Large intestine (tissue), 3 donors: ENCODE data around the gene KNTC1. TPM values are rescaled to one million over a fixed set of nuclear protein-coding genes. Genes with fewer than 3 reads are reported as not detected.
"Not testable (repeated sequence)": the region's sequence is repeated elsewhere in the genome, so short reads cannot be mapped to it uniquely, and the experiment has no call there.

Experiments
- DNase-seq, 2 donors: peaks; one replicate each; pipeline versions ENCODE4 v3.0.0 to v3.0.0-alpha.2; 2013
- H3K27ac ChIP-seq: one replicate; pipeline ENCODE4 v1.5.1; 2013; ENCODE audit warnings: low read length
- H3K27me3 ChIP-seq: 2 replicates; pipeline ENCODE4 v1.6.1; 2013; ENCODE audit warnings: low read length; ENCODE audit not compliant: control insufficient read depth, insufficient read depth
- H3K36me3 ChIP-seq: 2 replicates; pipeline ENCODE4 v1.6.1; 2013; ENCODE audit warnings: low read length; ENCODE audit not compliant: control insufficient read depth, insufficient read depth
- H3K4me1 ChIP-seq: one replicate; pipeline ENCODE4 v1.6.1; 2013; ENCODE audit warnings: low read length; ENCODE audit not compliant: control insufficient read depth, insufficient read depth
- H3K4me3 ChIP-seq: one replicate; pipeline ENCODE4 v1.5.1; 2013; ENCODE audit warnings: low read length
- H3K9me3 ChIP-seq: one replicate; pipeline ENCODE4 v1.6.1; 2013; ENCODE audit warnings: mild to moderate bottlenecking, low read depth, low read length, moderate library complexity; ENCODE audit not compliant: control insufficient read depth
- WGBS: methylation state at CpG from one replicate; pipeline ENCODE4 v1.1.5; 2013; ENCODE audit warnings: low lambda C conversion rate; ENCODE audit not compliant: insufficient coverage; 5-methylcytosine and 5-hydroxymethylcytosine counted together
- polyA plus RNA-seq: library from polyadenylated mRNA; unstranded; fragments of 120-200 nt; gene quantifications from one replicate; pipeline ENCODE4 v1.2.1, GENCODE V29; 2013

The KNTC1 gene
- polyA plus RNA-seq, 1 donor = 37.1 TPM

DNA sequence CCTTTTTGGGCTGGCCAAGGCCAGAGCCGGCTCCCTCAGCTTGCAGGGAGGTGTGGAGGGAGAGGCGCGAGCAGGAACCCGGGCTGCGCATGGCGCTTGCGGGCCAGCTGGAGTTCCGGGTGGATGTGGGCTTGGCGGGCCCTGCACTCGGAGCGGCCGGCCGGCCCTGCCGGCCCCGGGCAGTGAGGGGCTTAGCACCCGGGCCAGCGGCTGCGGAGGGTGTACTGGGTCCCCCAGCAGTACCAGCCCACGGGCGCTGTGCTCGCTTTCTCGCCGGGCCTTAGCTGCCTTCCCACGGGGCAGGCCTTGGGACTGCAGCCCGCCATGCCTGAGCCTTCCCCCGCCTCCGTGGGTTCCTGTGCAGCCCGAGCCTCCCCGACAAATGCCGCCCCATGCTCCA, 64.9 kb downstream of the KNTC1 start:
- WGBS = no CpG with 5 or more reads among the region's 30 CpGs
- not testable (repeated sequence) for H3K27ac ChIP-seq, H3K9me3 ChIP-seq, H3K27me3 ChIP-seq, H3K4me3 ChIP-seq, H3K4me1 ChIP-seq, DNase-seq
- H3K36me3 ChIP-seq = peaks cover 13% of the 10 kb centered on the region

DNA sequence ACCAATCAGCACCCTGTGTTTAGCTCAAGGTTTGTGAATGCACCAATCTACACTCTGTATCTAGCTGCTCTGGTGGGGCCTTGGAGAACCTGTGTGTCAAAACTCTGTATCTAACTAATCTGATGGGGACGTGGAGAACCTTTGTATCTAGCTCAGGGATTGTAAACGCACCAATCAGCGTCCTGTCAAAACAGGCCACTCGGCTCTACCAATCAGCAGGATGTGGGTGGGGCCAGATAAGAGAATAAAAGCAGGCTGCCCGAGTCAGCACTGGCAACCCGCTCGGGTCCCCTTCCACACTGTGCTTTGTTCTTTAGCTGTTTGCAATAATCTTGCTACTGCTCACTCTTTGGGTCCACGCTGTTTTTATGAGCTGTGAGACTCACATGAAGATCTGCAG, 65.5 kb downstream of the KNTC1 start:
- H3K4me1 ChIP-seq, DNase-seq, H3K4me3 ChIP-seq, H3K27me3 ChIP-seq, H3K27ac ChIP-seq, H3K9me3 ChIP-seq: not testable (repeated sequence)
- no CpG with 5 or more reads among the region's 8 CpGs for WGBS
- H3K36me3 ChIP-seq = peaks cover 13% of the 10 kb centered on the region

DNA sequence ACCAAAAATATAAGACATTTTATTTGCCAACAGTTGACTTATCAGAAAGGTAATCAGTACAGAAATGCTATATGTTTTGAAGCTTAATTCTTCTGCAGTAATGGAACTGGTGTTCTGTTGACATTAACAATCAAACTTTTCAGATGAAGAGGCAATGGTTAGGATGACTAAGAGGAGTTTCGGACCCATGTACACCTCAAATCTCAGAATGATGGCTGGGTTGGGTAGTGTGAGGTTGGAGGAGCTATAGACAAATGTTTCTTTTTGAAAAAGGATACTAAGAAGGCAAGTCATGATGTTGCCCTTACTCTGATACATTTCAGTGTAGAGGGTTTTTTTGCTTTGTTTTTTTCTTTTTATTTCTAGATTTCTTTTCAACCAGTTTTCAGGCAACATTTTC, 66.9 kb downstream of the KNTC1 start:
- Histone ChIP-seq H3K27ac (no peak overlapping the region), H3K36me3 (peaks cover 13% of the 10 kb centered on the region), H3K9me3 (no peaks in the 10 kb centered on the region), H3K4me1 (no peaks in the 10 kb centered on the region), H3K4me3 (no peak overlapping the region), H3K27me3 (no peaks in the 10 kb centered on the region)
- DNase-seq = no peak
- WGBS = no CpG with 5 or more reads among the region's 1 CpG

DNA sequence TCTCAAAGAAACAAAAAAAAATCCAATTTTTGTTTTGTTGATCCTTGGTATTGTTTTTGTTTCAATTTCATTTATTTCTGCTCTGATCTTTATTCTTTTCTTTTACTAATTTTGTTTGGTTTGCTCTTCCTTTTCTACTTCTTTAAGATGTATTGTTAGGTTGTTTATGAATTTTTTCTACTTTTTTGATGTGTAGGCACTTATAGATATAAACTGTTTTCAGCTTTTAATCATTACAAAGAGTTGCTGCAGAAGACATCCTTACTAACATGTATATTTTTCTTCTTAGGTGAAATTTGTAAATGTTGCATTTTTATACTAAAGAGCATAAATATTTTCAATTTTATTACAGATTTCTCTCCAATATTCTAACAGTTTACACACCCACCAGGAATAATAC, 69.8 kb downstream of the KNTC1 start:
- Histone ChIP-seq H3K27me3 (no peaks in the 10 kb centered on the region), H3K4me3 (no peak overlapping the region), H3K27ac (no peak overlapping the region), H3K36me3 (peaks cover 7% of the 10 kb centered on the region), H3K4me1 (no peaks in the 10 kb centered on the region), H3K9me3 (no peaks in the 10 kb centered on the region)
- no peak for DNase-seq

DNA sequence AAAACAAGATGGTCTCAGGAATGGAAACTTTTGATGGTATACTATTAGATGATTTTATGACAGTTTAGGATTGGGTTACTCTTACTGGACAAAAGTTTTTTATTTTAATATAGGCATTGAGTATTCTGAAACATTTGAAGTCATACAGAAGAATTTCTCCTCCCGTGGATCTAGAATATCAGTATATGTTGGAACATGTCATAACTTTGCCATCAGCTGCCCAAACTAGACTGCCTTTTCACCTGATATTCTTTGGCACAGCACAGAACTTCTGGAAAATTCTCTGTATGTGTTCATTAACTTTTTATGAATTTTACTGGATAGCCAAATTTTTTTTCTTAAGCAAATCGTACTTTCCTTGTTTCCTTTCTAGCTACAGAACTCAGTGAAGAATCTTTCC, 75.4 kb downstream of the KNTC1 start:
- Histone ChIP-seq H3K4me1 (no peaks in the 10 kb centered on the region), H3K27me3 (no peaks in the 10 kb centered on the region), H3K4me3 (no peak overlapping the region), H3K36me3 (peaks cover 13% of the 10 kb centered on the region), H3K27ac (no peak overlapping the region), H3K9me3 (no peaks in the 10 kb centered on the region)
- no peak for DNase-seq
- WGBS = 100% methylated on average over 1 of the region's 2 CpGs

DNA sequence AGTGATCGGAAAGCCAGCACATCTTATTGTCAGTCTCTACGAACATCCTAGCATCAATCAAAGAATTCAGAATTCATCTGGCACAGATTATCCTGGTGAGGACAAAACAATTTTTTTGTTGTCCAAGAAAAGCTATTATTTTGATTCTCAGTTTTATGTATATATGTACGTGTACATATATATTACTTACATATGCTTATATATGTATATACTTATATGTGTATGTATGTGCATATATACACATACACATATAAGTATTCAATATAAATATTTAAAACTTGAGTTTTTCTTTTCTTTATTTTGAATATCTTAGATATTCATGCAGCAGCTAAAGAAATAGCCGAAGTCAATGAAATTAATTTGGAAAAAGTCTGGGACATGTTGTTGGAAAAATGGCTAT, 77.9 kb downstream of the KNTC1 start:
- Histone ChIP-seq H3K27me3 (no peaks in the 10 kb centered on the region), H3K36me3 (peaks cover 10% of the 10 kb centered on the region), H3K4me1 (no peaks in the 10 kb centered on the region), H3K9me3 (no peaks in the 10 kb centered on the region), H3K4me3 (no peak overlapping the region), H3K27ac (no peak overlapping the region)
- DNase-seq = no peak
- 100% methylated on average over 1 of the region's 4 CpGs for WGBS

DNA sequence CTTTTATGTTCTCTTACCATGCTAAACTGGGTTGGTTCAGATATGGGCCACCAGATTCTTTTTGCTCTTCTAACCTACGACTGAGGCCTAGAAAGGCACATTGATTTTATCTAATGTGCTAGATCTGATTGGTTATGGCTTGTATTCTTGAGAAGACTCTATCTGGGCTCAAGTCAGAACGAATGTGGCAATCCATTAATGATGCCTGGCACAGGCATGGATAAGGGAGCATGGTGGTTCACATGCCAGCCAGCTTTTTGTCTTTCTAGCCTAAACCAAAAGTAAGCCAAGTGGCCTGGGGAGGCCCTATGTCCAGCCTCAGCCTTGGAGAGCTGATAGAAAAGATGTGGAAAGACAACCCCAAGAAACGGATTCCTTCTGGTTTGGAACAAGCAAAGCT, 82.7 kb downstream of the KNTC1 start:
- no peaks in the 10 kb centered on the region for H3K9me3 ChIP-seq
- H3K4me1 ChIP-seq = no peaks in the 10 kb centered on the region
- H3K27ac ChIP-seq = no peak overlapping the region
- no CpG with 5 or more reads among the region's 3 CpGs for WGBS
- H3K4me3 ChIP-seq = no peak overlapping the region
- H3K36me3 ChIP-seq = peaks cover 31% of the 10 kb centered on the region
- H3K27me3 ChIP-seq = no peaks in the 10 kb centered on the region
- DNase-seq = no peak

DNA sequence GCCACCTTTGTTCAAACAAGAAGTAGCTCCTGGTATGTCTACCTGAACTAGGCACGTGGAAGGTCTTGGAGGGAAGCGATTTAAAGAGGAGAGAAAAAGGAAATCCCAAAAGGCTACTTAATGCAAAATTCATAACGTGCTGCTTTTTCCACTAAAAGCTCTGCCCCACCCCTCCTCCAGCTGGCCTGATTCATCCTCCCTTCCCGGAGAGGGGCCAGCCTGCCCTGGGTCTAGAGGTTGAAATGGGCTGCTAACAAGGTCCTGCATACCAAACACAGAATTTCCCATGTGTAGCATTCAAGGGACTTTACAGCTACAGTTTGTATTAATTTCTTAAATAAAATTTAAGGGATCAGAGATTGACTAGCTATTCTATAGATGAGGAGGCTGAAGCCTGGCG, 83.2 kb downstream of the KNTC1 start:
- H3K36me3 ChIP-seq = peaks cover 33% of the 10 kb centered on the region
- 87% methylated on average over 3 of the region's 5 CpGs for WGBS

DNA sequence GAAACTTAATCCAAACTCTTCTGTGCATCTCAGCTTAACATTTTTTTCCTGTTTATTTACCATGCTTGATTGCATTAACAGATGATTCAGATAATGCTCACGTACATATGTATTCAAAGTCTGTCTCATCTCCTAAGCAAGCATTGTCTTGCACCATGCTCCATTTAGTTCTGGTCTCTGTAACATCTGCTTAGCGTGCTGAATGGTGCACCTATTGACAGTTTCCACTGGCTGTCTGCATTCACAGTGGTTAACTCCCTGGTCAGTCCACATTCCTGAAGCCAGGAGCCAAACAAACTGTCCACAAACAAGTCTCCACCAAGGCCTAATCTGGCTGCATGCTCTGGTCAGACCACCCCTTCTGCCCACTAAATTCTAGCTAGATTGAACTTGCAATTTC, 83.9 kb downstream of the KNTC1 start:
- Histone ChIP-seq H3K4me1 (no peaks in the 10 kb centered on the region), H3K4me3 (no peak overlapping the region), H3K27me3 (no peaks in the 10 kb centered on the region), H3K27ac (no peak overlapping the region), H3K36me3 (peaks cover 36% of the 10 kb centered on the region), H3K9me3 (no peaks in the 10 kb centered on the region)
- WGBS = no CpG with 5 or more reads among the region's 2 CpGs
- no peak for DNase-seq

More for the DNA sequence above, 83.2 kb downstream of the KNTC1 start:
- Histone ChIP-seq H3K9me3 (no peaks in the 10 kb centered on the region), H3K4me1 (no peaks in the 10 kb centered on the region), H3K27me3 (no peaks in the 10 kb centered on the region), H3K4me3 (no peak overlapping the region), H3K27ac (no peak overlapping the region)
- DNase-seq = no peak

DNA sequence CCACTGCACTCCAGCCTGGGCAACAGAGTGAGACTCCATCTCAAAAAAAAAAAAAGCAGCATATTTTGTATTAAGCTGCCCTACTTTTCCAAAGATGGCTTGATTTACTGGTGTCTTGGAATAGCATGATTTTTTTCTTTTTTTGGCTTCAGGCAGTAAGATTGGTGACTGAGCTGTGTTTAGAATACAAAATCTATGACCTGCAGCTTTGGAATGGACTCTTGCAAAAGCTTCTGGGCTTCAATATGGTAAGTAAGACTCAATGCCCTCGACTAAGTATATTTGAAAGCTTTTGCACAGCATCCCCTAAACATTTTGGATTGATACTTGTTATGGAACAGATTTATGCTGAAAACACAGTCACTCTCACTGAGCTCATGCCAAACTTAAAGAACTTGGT, 87.8 kb downstream of the KNTC1 start:
- no CpG with 5 or more reads among the region's 1 CpG for WGBS
- Histone ChIP-seq H3K9me3 (no peaks in the 10 kb centered on the region), H3K27ac (no peak overlapping the region), H3K4me1 (no peaks in the 10 kb centered on the region), H3K4me3 (no peak overlapping the region), H3K27me3 (no peaks in the 10 kb centered on the region), H3K36me3 (peaks cover 39% of the 10 kb centered on the region)
- DNase-seq = no peak

DNA sequence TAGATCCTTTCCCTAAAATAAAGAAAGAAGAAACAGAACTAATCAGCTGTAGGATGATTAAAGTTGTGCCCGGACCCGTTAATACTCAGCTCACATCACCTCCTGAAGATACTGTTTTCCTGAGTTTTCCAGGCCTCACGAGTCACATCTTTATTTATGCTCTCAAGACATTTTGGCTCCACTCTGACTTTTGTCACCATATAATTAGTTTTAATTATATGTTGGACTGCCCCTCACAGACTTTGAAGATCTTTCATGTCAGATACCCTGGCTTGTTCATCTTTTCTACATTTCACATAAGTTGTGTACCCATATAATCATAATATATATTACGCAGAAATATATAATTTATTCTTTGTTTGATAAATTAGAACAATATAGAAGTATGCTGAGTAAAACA, 88.7 kb downstream of the KNTC1 start:
- 53% methylated on average over 3 of the region's 4 CpGs for WGBS

More for the DNA sequence above, 88.7 kb downstream of the KNTC1 start:
- DNase-seq = no peak
- no peak overlapping the region for H3K27ac ChIP-seq
- peaks cover 40% of the 10 kb centered on the region for H3K36me3 ChIP-seq
- H3K4me1 ChIP-seq = no peaks in the 10 kb centered on the region
- H3K27me3 ChIP-seq = no peaks in the 10 kb centered on the region
- no peak overlapping the region for H3K4me3 ChIP-seq
- H3K9me3 ChIP-seq = no peaks in the 10 kb centered on the region
